Activated CD8-positive, alpha-beta T cell treated with anti-CD3 and anti-CD28 coated beads for 36 hours (primary cell): ENCODE results near the gene ADSL. TPM values are rescaled to one million over a fixed set of nuclear protein-coding genes. Genes with fewer than 3 reads are reported as not detected.

Experiments
- ATAC-seq: fragments of 200-7000 bp; cut with Tn5 transposase; one replicate; pipeline ENCODE4 v1.10.0; 2021; ENCODE audit warnings: mild to moderate bottlenecking, moderate library complexity
- CTCF ChIA-PET: fragments of 350-600 bp; sonication (Branson Sonifier 250); formaldehyde crosslinking; loops from one replicate; lab custom pipeline; 2021; ENCODE audit warnings: antibody characterized with exemption; lab: Charles Lee
- POLR2A ChIA-PET: fragments of 350-600 bp; sonication (Branson Sonifier 250); formaldehyde crosslinking; loops from one replicate; lab custom pipeline; 2021; ENCODE audit warnings: antibody characterized with exemption; lab: Charles Lee
- DNase-seq: peaks from one replicate; pipeline ENCODE4 v3.0.0-alpha.2; 2020
- H3K27ac Mint-ChIP-seq: one replicate; pipeline ENCODE4 v1.8.0; 2021; ENCODE audit warnings: mild to moderate bottlenecking, mixed read lengths
- H3K27me3 Mint-ChIP-seq: one replicate; pipeline ENCODE4 v1.8.0; 2021; ENCODE audit warnings: mixed read lengths
- H3K36me3 Mint-ChIP-seq: one replicate; pipeline ENCODE4 v1.8.0; 2021; ENCODE audit warnings: low read depth, mixed read lengths
- H3K4me1 Mint-ChIP-seq: one replicate; pipeline ENCODE4 v1.8.0; 2021; ENCODE audit warnings: low read depth, mixed read lengths
- H3K4me3 Mint-ChIP-seq: one replicate; pipeline ENCODE4 v1.8.0; 2021; ENCODE audit warnings: mild to moderate bottlenecking, moderate library complexity, mixed read lengths
- H3K9me3 Mint-ChIP-seq: one replicate; pipeline ENCODE4 v1.8.0; 2021; ENCODE audit warnings: mixed read lengths
- intact Hi-C: fragments of 100-400 bp; cut with micrococcal nuclease; formaldehyde crosslinking; loops from one replicate; pipeline ENCODE4 v1.10.0; 2022
- total RNA-seq, 2 experiments: library from RNA; stranded (reverse); gene quantifications; one replicate each; pipeline ENCODE4 v1.2.3, GENCODE V29; 2021
- TF ChIP-seq, protein P1 (sequence below): fragments of 200-600 bp; IDR thresholded peaks from one replicate; pipeline ENCODE4 v1.8.0; 2022; ENCODE audit warnings: antibody characterized with exemption, mild to moderate bottlenecking

Gene ADSL
- total RNA-seq, 2 experiments from 2014 or later = 160 to 169 TPM

DNA sequence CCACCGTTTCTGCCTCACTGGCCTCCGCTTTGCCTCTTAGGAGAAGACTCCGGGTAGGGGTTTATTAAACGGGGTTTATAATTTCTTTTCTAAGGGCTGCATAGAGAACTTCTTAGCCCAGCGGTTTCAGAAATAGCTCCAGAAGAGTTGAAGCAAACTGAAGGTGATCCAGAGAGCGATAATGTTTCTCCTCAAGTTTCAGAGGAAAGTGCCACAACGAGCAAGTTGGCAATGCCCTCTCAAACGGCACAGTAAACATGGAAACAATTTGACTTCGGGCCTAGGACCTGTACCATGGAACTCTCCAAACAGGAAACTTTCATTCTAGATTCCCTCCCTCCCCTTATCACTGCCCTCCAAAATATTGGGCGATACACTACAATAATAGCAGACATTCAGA, 1.0 kb downstream of the ADSL start:
- Mint-ChIP-seq H3K4me3 (peak overlapping the region; percentile 96), H3K27ac (peak overlapping the region; percentile 96), H3K9me3 (no peaks in the 10 kb centered on the region), H3K36me3 (peaks cover 36% of the 10 kb centered on the region), H3K27me3 (no peaks in the 10 kb centered on the region), H3K4me1 (peaks cover 37% of the 10 kb centered on the region)
- ChIA-PET CTCF (interaction anchor here (0.7 to 3.8 kb wide), 63 partner anchors 11 to 813 kb away, joined by 3 to 35 read pairs (median 5); partner anchors contain the start of gene TNRC6B), POLR2A (interaction anchor here (0.6 to 4.9 kb wide), 20 partner anchors 9 to 389 kb away, joined by 3 to 31 read pairs (median 4); partner anchors contain the start of gene TNRC6B)
- intact Hi-C loops = loop anchor here (5.0 to 10.0 kb wide), 3 partner anchors 62 to 305 kb away; partner anchors contain the start of gene TNRC6B
- TF ChIP-seq, protein P1, sequence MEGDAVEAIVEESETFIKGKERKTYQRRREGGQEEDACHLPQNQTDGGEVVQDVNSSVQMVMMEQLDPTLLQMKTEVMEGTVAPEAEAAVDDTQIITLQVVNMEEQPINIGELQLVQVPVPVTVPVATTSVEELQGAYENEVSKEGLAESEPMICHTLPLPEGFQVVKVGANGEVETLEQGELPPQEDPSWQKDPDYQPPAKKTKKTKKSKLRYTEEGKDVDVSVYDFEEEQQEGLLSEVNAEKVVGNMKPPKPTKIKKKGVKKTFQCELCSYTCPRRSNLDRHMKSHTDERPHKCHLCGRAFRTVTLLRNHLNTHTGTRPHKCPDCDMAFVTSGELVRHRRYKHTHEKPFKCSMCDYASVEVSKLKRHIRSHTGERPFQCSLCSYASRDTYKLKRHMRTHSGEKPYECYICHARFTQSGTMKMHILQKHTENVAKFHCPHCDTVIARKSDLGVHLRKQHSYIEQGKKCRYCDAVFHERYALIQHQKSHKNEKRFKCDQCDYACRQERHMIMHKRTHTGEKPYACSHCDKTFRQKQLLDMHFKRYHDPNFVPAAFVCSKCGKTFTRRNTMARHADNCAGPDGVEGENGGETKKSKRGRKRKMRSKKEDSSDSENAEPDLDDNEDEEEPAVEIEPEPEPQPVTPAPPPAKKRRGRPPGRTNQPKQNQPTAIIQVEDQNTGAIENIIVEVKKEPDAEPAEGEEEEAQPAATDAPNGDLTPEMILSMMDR = no peak
- DNase-seq (no peak), ATAC-seq (no peak)

DNA sequence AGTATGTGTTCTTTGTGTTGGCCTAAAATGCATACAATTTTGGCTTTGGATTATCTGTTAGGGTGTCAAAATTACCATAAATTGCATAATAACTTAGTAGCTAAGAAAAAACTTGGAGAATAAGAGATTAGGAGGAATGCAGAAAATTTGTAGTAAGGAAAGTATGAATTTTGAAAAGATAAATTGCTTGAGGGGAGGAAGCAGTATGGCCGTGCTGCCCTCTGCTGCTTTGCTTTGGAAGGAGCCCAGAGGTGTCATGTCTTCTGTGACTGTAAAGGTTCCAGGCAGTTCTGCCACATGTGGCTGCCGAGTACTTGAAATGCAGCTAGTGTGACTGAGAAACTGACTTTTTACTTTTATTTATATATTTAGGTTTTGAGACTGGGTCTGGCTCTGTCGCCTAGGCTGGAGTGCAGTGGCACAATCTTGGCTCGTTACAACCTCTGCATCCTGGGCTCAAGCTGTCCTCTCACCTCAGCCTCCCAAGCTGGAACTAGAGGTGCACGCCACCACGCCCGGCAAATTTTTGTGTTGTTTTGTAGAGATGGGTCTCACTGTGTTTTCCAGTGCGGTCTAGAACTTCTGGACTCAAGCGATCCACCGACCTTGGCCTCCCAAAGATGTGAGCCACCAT, 1.8 kb downstream of the ADSL start:
- H3K27ac Mint-ChIP-seq = peak overlapping the region; percentile 96
- H3K9me3 Mint-ChIP-seq = no peaks in the 10 kb centered on the region
- ATAC-seq = peak; percentile 37
- TF ChIP-seq, protein P1 = peak; percentile 91
- peak; percentile 84 for DNase-seq
- peak overlapping the region; percentile 96 for H3K4me3 Mint-ChIP-seq
- intact Hi-C loops = loop anchor here (5.0 to 10.0 kb wide), 3 partner anchors 63 to 306 kb away; partner anchors contain the start of gene TNRC6B
- CTCF ChIA-PET = interaction anchor here (0.7 to 3.8 kb wide), 77 partner anchors 9 to 813 kb away, joined by 3 to 35 read pairs (median 5); partner anchors contain the start of genes SGSM3 and TNRC6B
- H3K36me3 Mint-ChIP-seq = peaks cover 41% of the 10 kb centered on the region
- POLR2A ChIA-PET = interaction anchor here (0.6 to 4.9 kb wide), 22 partner anchors 13 to 390 kb away, joined by 3 to 31 read pairs (median 4); partner anchors contain the start of genes SGSM3 and TNRC6B
- no peaks in the 10 kb centered on the region for H3K27me3 Mint-ChIP-seq
- peaks cover 31% of the 10 kb centered on the region for H3K4me1 Mint-ChIP-seq

DNA sequence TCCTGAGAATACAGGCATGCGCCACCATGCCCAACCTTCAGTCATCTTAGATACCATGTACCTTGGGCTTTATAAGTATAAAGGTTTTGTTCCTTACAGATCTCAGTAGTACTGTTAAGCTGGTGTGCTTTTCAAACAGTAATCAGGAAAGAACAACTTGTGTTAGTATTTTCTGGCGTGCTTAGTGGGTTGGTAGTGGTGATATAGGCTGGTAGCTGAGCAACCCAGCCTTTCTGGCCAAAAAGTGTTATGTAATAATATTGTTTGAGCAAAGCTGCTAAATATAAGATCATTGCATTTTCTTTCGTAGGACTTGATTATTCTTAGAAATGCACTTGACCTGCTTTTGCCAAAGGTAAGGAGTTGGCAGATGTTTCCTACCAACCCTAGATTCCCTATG, 6.5 kb downstream of the ADSL start:
- no peak overlapping the region for H3K27ac Mint-ChIP-seq
- intact Hi-C loops = no loop called here
- no peaks in the 10 kb centered on the region for H3K9me3 Mint-ChIP-seq
- ChIA-PET POLR2A (interaction anchor here (0.7 to 2.0 kb wide), 3 partner anchors 11 to 64 kb away, joined by 3 to 5 read pairs (median 4); no protein-coding TSS in a partner anchor), CTCF (interaction anchor here (1.2 kb wide), 1 partner anchor 328 kb away, joined by 3 read pairs; no protein-coding TSS in a partner anchor)
- H3K4me1 Mint-ChIP-seq = peaks cover 17% of the 10 kb centered on the region
- H3K4me3 Mint-ChIP-seq = no peak overlapping the region
- H3K27me3 Mint-ChIP-seq = no peaks in the 10 kb centered on the region
- ATAC-seq = no peak
- peaks cover 49% of the 10 kb centered on the region for H3K36me3 Mint-ChIP-seq
- no peak for DNase-seq
- TF ChIP-seq, protein P1 = no peak

DNA sequence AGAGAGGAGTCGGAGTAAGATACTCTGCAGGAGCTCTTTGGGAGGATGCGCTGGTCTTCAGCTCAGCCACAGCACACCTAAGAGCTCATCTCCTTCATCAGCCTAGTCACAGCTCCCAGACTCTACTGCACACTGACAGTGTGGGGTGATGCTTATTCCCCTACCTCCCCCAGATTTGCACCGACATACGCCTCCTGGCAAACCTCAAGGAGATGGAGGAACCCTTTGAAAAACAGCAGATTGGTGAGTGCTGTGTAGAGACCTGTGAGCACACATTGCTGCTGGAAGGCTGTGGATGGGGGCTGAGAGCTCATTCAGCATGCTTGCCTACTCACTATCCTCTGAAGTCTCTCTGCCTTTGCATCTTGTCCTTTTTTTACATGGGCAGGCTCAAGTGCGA, 14.8 kb downstream of the ADSL start:
- TF ChIP-seq, protein P1 = no peak
- CTCF ChIA-PET = no interaction called here
- peaks cover 4% of the 10 kb centered on the region for H3K4me1 Mint-ChIP-seq
- H3K27me3 Mint-ChIP-seq = no peaks in the 10 kb centered on the region
- ATAC-seq (no peak), DNase-seq (no peak)
- peaks cover 72% of the 10 kb centered on the region for H3K36me3 Mint-ChIP-seq
- H3K27ac Mint-ChIP-seq = no peak overlapping the region
- H3K9me3 Mint-ChIP-seq = no peaks in the 10 kb centered on the region
- no peak overlapping the region for H3K4me3 Mint-ChIP-seq
- intact Hi-C loops = no loop called here
- POLR2A ChIA-PET = no interaction called here

DNA sequence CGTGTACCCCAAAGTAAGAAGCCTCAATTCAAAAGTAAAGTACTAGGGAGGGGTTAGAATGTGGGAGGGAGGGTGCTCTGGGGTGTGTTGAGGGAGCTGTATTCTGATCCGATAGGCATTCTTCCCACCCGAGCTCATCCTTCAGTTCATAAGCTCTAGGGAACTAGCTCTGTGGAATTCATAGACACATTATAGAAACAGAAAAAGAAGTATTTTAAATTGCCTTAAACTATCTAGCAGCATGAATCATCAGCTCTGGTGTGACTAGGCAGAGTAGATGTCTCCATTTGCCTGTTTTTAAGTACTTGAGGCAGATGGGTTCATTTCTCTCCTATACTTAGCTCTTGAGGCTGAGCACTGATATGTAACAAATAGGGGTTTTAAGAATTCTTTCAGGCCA, 16.8 kb downstream of the ADSL start:
- CTCF ChIA-PET = interaction anchor here (4.3 kb wide), 1 partner anchor 15 kb away, joined by 19 read pairs; no protein-coding TSS in a partner anchor
- POLR2A ChIA-PET = interaction anchor here (1.4 kb wide), 1 partner anchor 10 kb away, joined by 4 read pairs; no protein-coding TSS in a partner anchor
- intact Hi-C loops = no loop called here

More for the DNA sequence above, 16.8 kb downstream of the ADSL start:
- no peak overlapping the region for H3K4me3 Mint-ChIP-seq
- H3K27ac Mint-ChIP-seq = no peak overlapping the region
- TF ChIP-seq, protein P1 = no peak
- H3K36me3 Mint-ChIP-seq = peaks cover 75% of the 10 kb centered on the region
- H3K27me3 Mint-ChIP-seq = no peaks in the 10 kb centered on the region
- peaks cover 4% of the 10 kb centered on the region for H3K4me1 Mint-ChIP-seq
- DNase-seq (no peak), ATAC-seq (no peak)
- no peaks in the 10 kb centered on the region for H3K9me3 Mint-ChIP-seq
